Liver (tissue), 9 donors: Measurements from ENCODE around the gene LENEP. TPM values are rescaled to one million over a fixed set of nuclear protein-coding genes. Genes with fewer than 3 reads are reported as not detected.
"Not testable (repeated sequence)": the region's sequence is repeated elsewhere in the genome, so short reads cannot be mapped to it uniquely, and the experiment has no call there.

Experiments
- DNase-seq: peaks from one replicate; pipeline ENCODE4 v3.0.0-alpha.2; 2017; ENCODE audit warnings: low spot score
- H3K27ac ChIP-seq, 2 donors: one replicate each; pipeline ENCODE4 v1.7.0; 2013; ENCODE audit warnings: inconsistent platforms in 2 of 2, low read length in 2 of 2, control low read depth in 1 of 2, low read depth in 1 of 2, mild to moderate bottlenecking in 1 of 2
- H3K27me3 ChIP-seq, 4 donors: one replicate each; pipeline versions ENCODE4 v1.6.1 to v1.7.0; 2013; ENCODE audit warnings: low read length in 3 of 4, inconsistent platforms in 1 of 4, mild to moderate bottlenecking in 1 of 4, moderate library complexity in 1 of 4; ENCODE audit not compliant: control insufficient read depth in 4 of 4, insufficient read depth in 4 of 4
- H3K36me3 ChIP-seq, 4 donors: one replicate each; pipeline versions ENCODE4 v1.6.1 to v1.7.0; 2013; ENCODE audit warnings: low read length in 3 of 4, mild to moderate bottlenecking in 3 of 4, low read depth in 1 of 4, moderate library complexity in 1 of 4; ENCODE audit not compliant: control insufficient read depth in 4 of 4, insufficient read depth in 3 of 4
- H3K4me1 ChIP-seq, 4 donors: one replicate each; pipeline versions ENCODE4 v1.6.1 to v1.7.0; 2013; ENCODE audit warnings: low read length in 3 of 4, mild to moderate bottlenecking in 3 of 4, moderate library complexity in 1 of 4; ENCODE audit not compliant: control insufficient read depth in 4 of 4, insufficient read depth in 4 of 4
- H3K4me3 ChIP-seq, 3 donors: one replicate each; pipeline versions ENCODE4 v1.6.1 to v1.7.0; 2013; ENCODE audit warnings: low read length in 3 of 3, control low read depth in 1 of 3, low read depth in 1 of 3, mild to moderate bottlenecking in 1 of 3
- H3K9ac ChIP-seq, 2 donors: one replicate each; pipeline ENCODE4 v1.7.0; 2013; ENCODE audit warnings: low read length in 2 of 2, mild to moderate bottlenecking in 2 of 2, moderate library complexity in 2 of 2, control low read depth in 1 of 2, low read depth in 1 of 2
- H3K9me3 ChIP-seq, 4 donors: one replicate each; pipeline versions ENCODE4 v1.6.1 to v1.7.0; 2013; ENCODE audit warnings: low read length in 3 of 4; ENCODE audit not compliant: control insufficient read depth in 4 of 4
- EGR1 ChIP-seq, 2 donors: IDR thresholded peaks; 2 replicates each; pipeline ENCODE4 v1.6.1; 2016 to 2018; ENCODE audit warnings: antibody characterized with exemption in 2 of 2, low read depth in 2 of 2
- FOXA1 ChIP-seq: IDR thresholded peaks from 2 replicates; pipeline ENCODE4 v1.6.1; 2016; ENCODE audit warnings: antibody characterized with exemption
- FOXA2 ChIP-seq: IDR thresholded peaks from 2 replicates; pipeline ENCODE4 v1.6.1; 2016; ENCODE audit warnings: antibody characterized with exemption
- GABPA ChIP-seq, 2 donors: IDR thresholded peaks in 1 of 2; conservative IDR thresholded peaks in 1 of 2; 2 replicates each; pipeline ENCODE4 v1.6.1; 2016; ENCODE audit warnings: antibody characterized with exemption in 2 of 2, mild to moderate bottlenecking in 1 of 2, moderate library complexity in 1 of 2
- HNF4A ChIP-seq, 2 donors: conservative IDR thresholded peaks; 2 replicates each; pipeline ENCODE4 v1.6.1; 2016; ENCODE audit warnings: antibody characterized with exemption in 2 of 2, mild to moderate bottlenecking in 2 of 2
- HNF4G ChIP-seq: IDR thresholded peaks from 2 replicates; pipeline ENCODE4 v1.6.1; 2016; ENCODE audit warnings: antibody characterized with exemption
- JUND ChIP-seq, 2 donors: IDR thresholded peaks; 2 replicates each; pipeline ENCODE4 v1.6.1; 2016; ENCODE audit warnings: antibody characterized with exemption in 2 of 2
- MAX ChIP-seq: IDR thresholded peaks from 2 replicates; pipeline ENCODE4 v1.6.1; 2016; ENCODE audit warnings: antibody characterized with exemption
- NR2F2 ChIP-seq: IDR thresholded peaks from 2 replicates; pipeline ENCODE4 v1.6.1; 2016; ENCODE audit warnings: antibody characterized with exemption
- RAD21 ChIP-seq, 2 donors: IDR thresholded peaks; 2 replicates each; pipeline ENCODE4 v1.6.1; 2016; ENCODE audit warnings: antibody characterized with exemption in 2 of 2, mild to moderate bottlenecking in 2 of 2
- RXRA ChIP-seq, 2 donors: IDR thresholded peaks; 2 replicates each; pipeline ENCODE4 v1.6.1; 2017 to 2018; ENCODE audit warnings: antibody characterized with exemption in 2 of 2, mild to moderate bottlenecking in 1 of 2
- SP1 ChIP-seq: IDR thresholded peaks from 2 replicates; pipeline ENCODE4 v1.6.1; 2018; ENCODE audit warnings: antibody characterized with exemption, mild to moderate bottlenecking
- TAF1 ChIP-seq: conservative IDR thresholded peaks from 2 replicates; pipeline ENCODE4 v1.6.1; 2016; ENCODE audit warnings: antibody characterized with exemption, mild to moderate bottlenecking
- YY1 ChIP-seq: IDR thresholded peaks from 2 replicates; pipeline ENCODE4 v1.6.1; 2016; ENCODE audit warnings: antibody characterized with exemption, mild to moderate bottlenecking
- WGBS: extraction: QIAGEN DNeasy Blood & Tissue Kit; methylation state at CpG from one replicate; pipeline ENCODE4 v1.1.7; 2013; 5-methylcytosine and 5-hydroxymethylcytosine counted together
- polyA plus RNA-seq, 2 donors: library from polyadenylated mRNA; stranded (reverse) in 1 of 2; unstranded in 1 of 2; fragments of 200-250 nt in 1 of 2; fragments of >200 nt in 1 of 2; fragmentation: Nextera tagmentation in 1 of 2; extraction: Ambion mirVana in 1 of 2; gene quantifications; one replicate each; pipeline versions ENCODE4 v1.2.1 to v1.2.3, GENCODE V29; 2013 to 2015
- total RNA-seq, 2 donors: library from RNA; depleted of rRNA; stranded (reverse); fragments of >200 nt; gene quantifications; one replicate each; pipeline ENCODE4 v1.2.3, GENCODE V29; 2014
- TF ChIP-seq, protein P1 (sequence below): fragments of 150-350 bp; IDR thresholded peaks from 2 replicates; pipeline ENCODE4 v1.5.1; 2017; ENCODE audit warnings: improper control_type of control experiment, low read depth, low read length; ENCODE audit not compliant: missing input control
- TF ChIP-seq, protein P2 (sequence below): IDR thresholded peaks from 2 replicates; pipeline ENCODE4 v1.6.1; 2016; ENCODE audit warnings: antibody characterized with exemption, mild to moderate bottlenecking
- TF ChIP-seq, protein P3 (sequence below): IDR thresholded peaks from 2 replicates; pipeline ENCODE4 v1.6.1; 2016; ENCODE audit warnings: antibody characterized with exemption
- TF ChIP-seq, protein P4 (sequence below): IDR thresholded peaks from 2 replicates; pipeline ENCODE4 v1.6.1; 2016; ENCODE audit warnings: antibody characterized with exemption
- donor health status: healthy.
- donor health status: healthy.
- donor health status: healthy.
- donor health status: healthy.
- donor health status: healthy.

LENEP gene
- total and polyA plus RNA-seq, 4 donors, result 0.42 TPM; not detected in 3

GRCh38 chr1:154982897-154983648 is 10.3 kb upstream of the LENEP start, which contains the start of gene FLAD1 (continued):
- TF ChIP-seq, protein P1, sequence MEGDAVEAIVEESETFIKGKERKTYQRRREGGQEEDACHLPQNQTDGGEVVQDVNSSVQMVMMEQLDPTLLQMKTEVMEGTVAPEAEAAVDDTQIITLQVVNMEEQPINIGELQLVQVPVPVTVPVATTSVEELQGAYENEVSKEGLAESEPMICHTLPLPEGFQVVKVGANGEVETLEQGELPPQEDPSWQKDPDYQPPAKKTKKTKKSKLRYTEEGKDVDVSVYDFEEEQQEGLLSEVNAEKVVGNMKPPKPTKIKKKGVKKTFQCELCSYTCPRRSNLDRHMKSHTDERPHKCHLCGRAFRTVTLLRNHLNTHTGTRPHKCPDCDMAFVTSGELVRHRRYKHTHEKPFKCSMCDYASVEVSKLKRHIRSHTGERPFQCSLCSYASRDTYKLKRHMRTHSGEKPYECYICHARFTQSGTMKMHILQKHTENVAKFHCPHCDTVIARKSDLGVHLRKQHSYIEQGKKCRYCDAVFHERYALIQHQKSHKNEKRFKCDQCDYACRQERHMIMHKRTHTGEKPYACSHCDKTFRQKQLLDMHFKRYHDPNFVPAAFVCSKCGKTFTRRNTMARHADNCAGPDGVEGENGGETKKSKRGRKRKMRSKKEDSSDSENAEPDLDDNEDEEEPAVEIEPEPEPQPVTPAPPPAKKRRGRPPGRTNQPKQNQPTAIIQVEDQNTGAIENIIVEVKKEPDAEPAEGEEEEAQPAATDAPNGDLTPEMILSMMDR, result peak; percentile 1

GRCh38 chr1:154983776-154984466 is 9.5 kb upstream of the LENEP start:
- no peak for DNase-seq
- Histone ChIP-seq H3K27ac (peak overlapping the region in 1 of 2 donors; percentile 69), H3K4me3 (peak overlapping the region; percentile 87 to 97 (median 88))

DNA sequence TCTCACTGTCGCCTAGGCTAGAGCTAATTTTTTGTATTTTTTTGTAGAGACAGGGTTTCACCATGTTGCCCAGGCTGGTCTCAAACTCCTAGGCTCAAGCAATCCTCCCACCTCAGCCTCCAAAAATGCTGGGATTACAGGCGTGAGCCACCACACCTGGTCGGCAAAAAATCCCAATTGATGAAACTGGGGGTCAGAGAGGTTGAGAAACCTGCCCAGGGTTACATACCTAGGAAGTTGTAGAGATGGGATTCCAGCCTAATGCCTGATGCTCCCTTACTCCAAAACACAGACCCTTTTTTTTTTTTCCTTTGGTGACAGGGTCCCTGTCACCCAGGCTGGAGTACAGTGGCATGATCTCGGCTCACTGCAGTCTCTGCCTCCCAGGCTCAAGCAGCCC is 6.7 kb upstream of the LENEP start:
- H3K4me1 ChIP-seq, result peaks cover 8 to 35% (median 24%) of the 10 kb centered on the region in 4 donors
- not testable (repeated sequence) for H3K27me3 ChIP-seq, H3K36me3 ChIP-seq, H3K9me3 ChIP-seq, DNase-seq, H3K4me3 ChIP-seq, H3K9ac ChIP-seq, H3K27ac ChIP-seq
- WGBS, result 92% methylated on average over 4 of the region's 4 CpGs

More at GRCh38 chr1:154983776-154984466, 9.5 kb upstream of the LENEP start:
- Histone ChIP-seq H3K4me1 (peaks cover 8 to 29% (median 23%) of the 10 kb centered on the region in 4 donors), H3K9me3 (no peaks in the 10 kb centered on the region), H3K27me3 (no peaks in the 10 kb centered on the region), H3K9ac (peak overlapping the region; percentile 80 to 94), H3K36me3 (peaks cover 0 to 10% (median 4%) of the 10 kb centered on the region in 4 donors)
- 21% methylated on average over 17 of the region's 17 CpGs for WGBS
- TF ChIP-seq HNF4G (no peak), RXRA (IDR thresholded peaks at IDR 0.05) (no peak), HNF4A (conservative IDR thresholded peaks at IDR 0.05) (no peak), SP1 (no peak), RAD21 (IDR thresholded peaks at IDR 0.05) (no peak), FOXA1 (no peak), TAF1 (no peak), NR2F2 (no peak), MAX (no peak), EGR1 (IDR thresholded peaks at IDR 0.05; ENCODE audit: low read depth in 2 of 2) (no peak), JUND (IDR thresholded peaks at IDR 0.05) (no peak), FOXA2 (no peak), YY1 (no peak), GABPA (IDR thresholded peaks at IDR 0.05 in 1 of 2, conservative IDR thresholded peaks at IDR 0.05 in 1 of 2) (no peak)
- TF ChIP-seq, protein P1, result no peak
- TF ChIP-seq, protein P2, sequence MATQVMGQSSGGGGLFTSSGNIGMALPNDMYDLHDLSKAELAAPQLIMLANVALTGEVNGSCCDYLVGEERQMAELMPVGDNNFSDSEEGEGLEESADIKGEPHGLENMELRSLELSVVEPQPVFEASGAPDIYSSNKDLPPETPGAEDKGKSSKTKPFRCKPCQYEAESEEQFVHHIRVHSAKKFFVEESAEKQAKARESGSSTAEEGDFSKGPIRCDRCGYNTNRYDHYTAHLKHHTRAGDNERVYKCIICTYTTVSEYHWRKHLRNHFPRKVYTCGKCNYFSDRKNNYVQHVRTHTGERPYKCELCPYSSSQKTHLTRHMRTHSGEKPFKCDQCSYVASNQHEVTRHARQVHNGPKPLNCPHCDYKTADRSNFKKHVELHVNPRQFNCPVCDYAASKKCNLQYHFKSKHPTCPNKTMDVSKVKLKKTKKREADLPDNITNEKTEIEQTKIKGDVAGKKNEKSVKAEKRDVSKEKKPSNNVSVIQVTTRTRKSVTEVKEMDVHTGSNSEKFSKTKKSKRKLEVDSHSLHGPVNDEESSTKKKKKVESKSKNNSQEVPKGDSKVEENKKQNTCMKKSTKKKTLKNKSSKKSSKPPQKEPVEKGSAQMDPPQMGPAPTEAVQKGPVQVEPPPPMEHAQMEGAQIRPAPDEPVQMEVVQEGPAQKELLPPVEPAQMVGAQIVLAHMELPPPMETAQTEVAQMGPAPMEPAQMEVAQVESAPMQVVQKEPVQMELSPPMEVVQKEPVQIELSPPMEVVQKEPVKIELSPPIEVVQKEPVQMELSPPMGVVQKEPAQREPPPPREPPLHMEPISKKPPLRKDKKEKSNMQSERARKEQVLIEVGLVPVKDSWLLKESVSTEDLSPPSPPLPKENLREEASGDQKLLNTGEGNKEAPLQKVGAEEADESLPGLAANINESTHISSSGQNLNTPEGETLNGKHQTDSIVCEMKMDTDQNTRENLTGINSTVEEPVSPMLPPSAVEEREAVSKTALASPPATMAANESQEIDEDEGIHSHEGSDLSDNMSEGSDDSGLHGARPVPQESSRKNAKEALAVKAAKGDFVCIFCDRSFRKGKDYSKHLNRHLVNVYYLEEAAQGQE, result no peak
- TF ChIP-seq, protein P3, sequence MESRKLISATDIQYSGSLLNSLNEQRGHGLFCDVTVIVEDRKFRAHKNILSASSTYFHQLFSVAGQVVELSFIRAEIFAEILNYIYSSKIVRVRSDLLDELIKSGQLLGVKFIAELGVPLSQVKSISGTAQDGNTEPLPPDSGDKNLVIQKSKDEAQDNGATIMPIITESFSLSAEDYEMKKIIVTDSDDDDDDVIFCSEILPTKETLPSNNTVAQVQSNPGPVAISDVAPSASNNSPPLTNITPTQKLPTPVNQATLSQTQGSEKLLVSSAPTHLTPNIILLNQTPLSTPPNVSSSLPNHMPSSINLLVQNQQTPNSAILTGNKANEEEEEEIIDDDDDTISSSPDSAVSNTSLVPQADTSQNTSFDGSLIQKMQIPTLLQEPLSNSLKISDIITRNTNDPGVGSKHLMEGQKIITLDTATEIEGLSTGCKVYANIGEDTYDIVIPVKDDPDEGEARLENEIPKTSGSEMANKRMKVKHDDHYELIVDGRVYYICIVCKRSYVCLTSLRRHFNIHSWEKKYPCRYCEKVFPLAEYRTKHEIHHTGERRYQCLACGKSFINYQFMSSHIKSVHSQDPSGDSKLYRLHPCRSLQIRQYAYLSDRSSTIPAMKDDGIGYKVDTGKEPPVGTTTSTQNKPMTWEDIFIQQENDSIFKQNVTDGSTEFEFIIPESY, result no peak
- TF ChIP-seq, protein P4, sequence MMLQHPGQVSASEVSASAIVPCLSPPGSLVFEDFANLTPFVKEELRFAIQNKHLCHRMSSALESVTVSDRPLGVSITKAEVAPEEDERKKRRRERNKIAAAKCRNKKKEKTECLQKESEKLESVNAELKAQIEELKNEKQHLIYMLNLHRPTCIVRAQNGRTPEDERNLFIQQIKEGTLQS, result no peak
